Measurements from ENCODE around the gene ROGDI.

DNA sequence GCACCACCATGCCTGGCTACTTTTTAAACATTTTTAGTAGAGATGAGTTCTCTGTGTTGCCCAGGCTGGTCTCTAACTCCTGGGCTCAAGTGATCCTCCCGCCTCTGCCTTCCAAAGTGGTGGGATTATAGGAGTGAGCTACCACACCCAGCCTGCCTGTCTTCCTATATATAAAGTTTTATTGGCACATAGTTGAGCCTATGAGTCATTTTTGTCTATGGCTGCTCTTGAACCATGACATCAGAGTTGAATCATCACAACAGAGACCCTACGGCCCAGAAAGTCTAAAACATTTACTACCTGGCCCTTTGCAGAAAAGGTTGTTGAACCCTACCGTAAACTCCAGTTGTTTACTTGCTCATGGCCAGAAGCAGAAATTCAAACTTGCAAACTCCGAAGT lies 22.2 kb downstream of the ROGDI start:
- TF ChIP-seq POLR2A (IDR thresholded peaks at IDR 0.05; ENCODE audit: low read depth): no peak
- TF ChIP-seq EP300 (IDR thresholded peaks at IDR 0.05): no peak
- no peak for TF ChIP-seq CTCF (IDR thresholded peaks at IDR 0.05)
- TF ChIP-seq POLR2AphosphoS5 (IDR thresholded peaks at IDR 0.05): no peak
